ENCODE measurements around the gene PRH1.

DNA sequence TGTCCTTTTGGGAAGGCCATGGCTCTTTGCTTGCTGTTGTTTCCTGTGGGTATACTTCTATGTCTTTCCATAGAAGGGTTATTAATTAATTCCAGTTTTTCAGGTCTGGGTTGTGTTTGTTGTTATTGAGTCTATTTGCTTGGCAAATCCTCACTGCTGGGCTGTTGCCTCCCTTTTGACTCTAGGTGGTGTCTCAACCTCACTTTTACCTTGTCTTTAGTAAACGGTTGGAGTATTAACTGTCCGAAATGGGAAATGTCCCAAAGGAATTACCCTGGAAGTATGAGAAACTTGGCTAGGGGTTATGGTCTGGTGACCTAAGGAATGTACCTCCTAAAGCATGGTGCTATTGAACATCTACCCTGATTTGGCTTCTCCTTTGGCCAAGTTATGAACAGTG is 16.7 kb downstream of the PRH1 start:
- TF ChIP-seq TCF7L2 (IDR thresholded peaks at IDR 0.05; ENCODE audit: borderline replicate concordance, extremely low read depth, insufficient read depth, insufficient read length), result no peak
- no peak for TF ChIP-seq FOSL1 (IDR thresholded peaks at IDR 0.05; ENCODE audit: low read depth)
- TF ChIP-seq JUND (IDR thresholded peaks at IDR 0.05), result no peak
- TF ChIP-seq, protein P1, sequence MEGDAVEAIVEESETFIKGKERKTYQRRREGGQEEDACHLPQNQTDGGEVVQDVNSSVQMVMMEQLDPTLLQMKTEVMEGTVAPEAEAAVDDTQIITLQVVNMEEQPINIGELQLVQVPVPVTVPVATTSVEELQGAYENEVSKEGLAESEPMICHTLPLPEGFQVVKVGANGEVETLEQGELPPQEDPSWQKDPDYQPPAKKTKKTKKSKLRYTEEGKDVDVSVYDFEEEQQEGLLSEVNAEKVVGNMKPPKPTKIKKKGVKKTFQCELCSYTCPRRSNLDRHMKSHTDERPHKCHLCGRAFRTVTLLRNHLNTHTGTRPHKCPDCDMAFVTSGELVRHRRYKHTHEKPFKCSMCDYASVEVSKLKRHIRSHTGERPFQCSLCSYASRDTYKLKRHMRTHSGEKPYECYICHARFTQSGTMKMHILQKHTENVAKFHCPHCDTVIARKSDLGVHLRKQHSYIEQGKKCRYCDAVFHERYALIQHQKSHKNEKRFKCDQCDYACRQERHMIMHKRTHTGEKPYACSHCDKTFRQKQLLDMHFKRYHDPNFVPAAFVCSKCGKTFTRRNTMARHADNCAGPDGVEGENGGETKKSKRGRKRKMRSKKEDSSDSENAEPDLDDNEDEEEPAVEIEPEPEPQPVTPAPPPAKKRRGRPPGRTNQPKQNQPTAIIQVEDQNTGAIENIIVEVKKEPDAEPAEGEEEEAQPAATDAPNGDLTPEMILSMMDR (IDR thresholded peaks at IDR 0.05 in 2 of 3, conservative IDR thresholded peaks at IDR 0.05 in 1 of 3; ENCODE audit: borderline replicate concordance in 1 of 3, insufficient read depth in 1 of 3, low read depth in 2 of 3, low read length in 2 of 3), result 0 out of 6 replicates have a peak, but pooled peaks of 2 of the 3 experiments have one; percentile 5 to 10
- TF ChIP-seq EZH2 (IDR thresholded peaks at IDR 0.05), result no peak
- TF ChIP-seq POLR2AphosphoS5 (IDR thresholded peaks at IDR 0.05; ENCODE audit: low read depth, low read length), result no peak
- no peak for TF ChIP-seq POLR2A (IDR thresholded peaks at IDR 0.05; ENCODE audit: borderline replicate concordance, extremely low read depth, insufficient read depth, insufficient read length)
- TF ChIP-seq ZNF274 (IDR thresholded peaks at IDR 0.05; ENCODE audit: low read depth, low read length), result no peak
- TF ChIP-seq, protein P2, sequence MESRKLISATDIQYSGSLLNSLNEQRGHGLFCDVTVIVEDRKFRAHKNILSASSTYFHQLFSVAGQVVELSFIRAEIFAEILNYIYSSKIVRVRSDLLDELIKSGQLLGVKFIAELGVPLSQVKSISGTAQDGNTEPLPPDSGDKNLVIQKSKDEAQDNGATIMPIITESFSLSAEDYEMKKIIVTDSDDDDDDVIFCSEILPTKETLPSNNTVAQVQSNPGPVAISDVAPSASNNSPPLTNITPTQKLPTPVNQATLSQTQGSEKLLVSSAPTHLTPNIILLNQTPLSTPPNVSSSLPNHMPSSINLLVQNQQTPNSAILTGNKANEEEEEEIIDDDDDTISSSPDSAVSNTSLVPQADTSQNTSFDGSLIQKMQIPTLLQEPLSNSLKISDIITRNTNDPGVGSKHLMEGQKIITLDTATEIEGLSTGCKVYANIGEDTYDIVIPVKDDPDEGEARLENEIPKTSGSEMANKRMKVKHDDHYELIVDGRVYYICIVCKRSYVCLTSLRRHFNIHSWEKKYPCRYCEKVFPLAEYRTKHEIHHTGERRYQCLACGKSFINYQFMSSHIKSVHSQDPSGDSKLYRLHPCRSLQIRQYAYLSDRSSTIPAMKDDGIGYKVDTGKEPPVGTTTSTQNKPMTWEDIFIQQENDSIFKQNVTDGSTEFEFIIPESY (IDR thresholded peaks at IDR 0.05; ENCODE audit: extremely low read depth, insufficient replicate concordance, low read length), result no peak

Data from HCT116 (cell line).